HL-60 (cell line): Measurements from ENCODE around the gene MPI.

ENCODE experiments used
- DNase-seq, 2 experiments: peaks; one replicate each; pipeline ENCODE4 v3.0.0-alpha.2; 2010 to 2020; ENCODE audit warnings: low read depth in 1 of 2, low spot score in 1 of 2
- H3K27ac ChIP-seq: fragments of 250-450 bp; sonication (Bioruptor Pico); replicated peaks from 2 replicates; pipeline ENCODE4 v1.5.1; 2020; ENCODE audit warnings: mild to moderate bottlenecking, moderate library complexity
- H3K27me3 ChIP-seq: fragments of 250-450 bp; sonication (Bioruptor Pico); 2 replicates; pipeline ENCODE4 v1.5.1; 2021; ENCODE audit warnings: mild to moderate bottlenecking, moderate library complexity; ENCODE audit not compliant: insufficient read depth, poor library complexity, severe bottlenecking
- H3K4me3 ChIP-seq: replicated peaks from 2 replicates; pipeline ENCODE4 v1.5.1; 2011; ENCODE audit warnings: mild to moderate bottlenecking, control low read depth, low read length; ENCODE audit not compliant: insufficient read depth
- GABPA ChIP-seq: IDR thresholded peaks from 2 replicates; pipeline ENCODE4 v1.6.1; 2012; ENCODE audit warnings: low read depth
- POLR2AphosphoS5 ChIP-seq: IDR thresholded peaks from 2 replicates; pipeline ENCODE4 v1.6.1; 2012; ENCODE audit warnings: low read depth
- SPI1 ChIP-seq: IDR thresholded peaks from 2 replicates; pipeline ENCODE4 v1.6.1; 2012; ENCODE audit warnings: low read depth, mild to moderate bottlenecking, borderline replicate concordance
- long read RNA-seq: library from polyadenylated mRNA; unstranded; transcript quantifications from one replicate; pipeline ENCODE4 v2.0.0, GENCODE V29; 2020
- TF ChIP-seq, protein P1 (sequence below): IDR thresholded peaks from 2 replicates; pipeline ENCODE4 v1.6.1; 2012; ENCODE audit warnings: low read depth; ENCODE audit not compliant: insufficient replicate concordance
- TF ChIP-seq, protein P2 (sequence below): IDR thresholded peaks from one replicate; pipeline ENCODE4 v1.5.1; 2011; ENCODE audit warnings: low read length, control low read depth, inconsistent platforms; ENCODE audit not compliant: insufficient read depth

Gene MPI
- long read RNA-seq, full-length matches to known transcripts = 79 of 93 reads
- long read RNA-seq, partial matches to known transcripts = 7 of 93 reads
- long read RNA-seq, other reads (novel, unspliced or antisense) = 7 of 93 reads

DNA sequence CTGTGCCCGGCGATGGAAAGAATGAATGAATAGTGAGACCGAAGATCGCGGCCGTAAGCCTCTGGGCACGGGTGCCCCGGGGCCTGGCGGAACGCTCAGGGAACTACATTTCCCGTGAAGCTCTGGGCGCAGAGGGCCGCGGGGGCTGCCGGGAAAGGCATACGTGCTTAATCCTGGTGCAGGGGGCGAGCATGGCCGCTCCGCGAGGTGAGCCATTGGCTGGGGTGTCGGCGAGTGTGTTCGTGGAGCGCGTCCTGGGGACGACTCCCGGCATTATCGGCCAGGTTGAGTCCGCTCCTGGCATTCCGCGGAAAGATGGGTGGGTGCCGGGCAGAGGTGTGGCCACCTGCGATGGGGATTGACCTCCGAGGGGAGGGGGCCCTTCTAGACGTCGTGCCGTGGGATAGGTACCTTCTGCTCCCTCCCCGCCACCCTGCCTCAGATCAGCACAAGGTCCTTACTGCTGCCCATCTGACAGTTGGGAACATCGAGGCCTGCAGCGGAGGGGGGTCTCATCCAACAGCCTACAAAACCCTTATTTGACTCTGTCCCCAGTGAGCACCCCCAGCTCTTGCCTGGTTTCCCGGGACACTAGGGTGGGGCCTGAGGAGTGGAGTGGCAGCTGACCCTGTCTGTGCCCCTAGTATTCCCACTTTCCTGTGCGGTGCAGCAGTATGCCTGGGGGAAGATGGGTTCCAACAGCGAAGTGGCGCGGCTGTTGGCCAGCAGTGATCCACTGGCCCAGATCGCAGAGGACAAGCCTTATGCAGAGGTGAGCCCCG is at the start of gene MPI:
TSS of gene MPI (plus strand) at position 160 of the 782 bp plus-strand sequence. CDS start at position 192, 32 bp downstream.
- DNase-seq = peak; percentile 69 to 89
- peak within 1 kb of the TSS; percentile 69 for H3K27ac ChIP-seq
- H3K4me3 ChIP-seq = peak within 1 kb of the TSS; percentile 71
- H3K27me3 ChIP-seq = no peaks in the 10 kb centered on the region
- TF ChIP-seq POLR2AphosphoS5 (peak; percentile 90), SPI1 (no peak)
- TF ChIP-seq, protein P1, sequence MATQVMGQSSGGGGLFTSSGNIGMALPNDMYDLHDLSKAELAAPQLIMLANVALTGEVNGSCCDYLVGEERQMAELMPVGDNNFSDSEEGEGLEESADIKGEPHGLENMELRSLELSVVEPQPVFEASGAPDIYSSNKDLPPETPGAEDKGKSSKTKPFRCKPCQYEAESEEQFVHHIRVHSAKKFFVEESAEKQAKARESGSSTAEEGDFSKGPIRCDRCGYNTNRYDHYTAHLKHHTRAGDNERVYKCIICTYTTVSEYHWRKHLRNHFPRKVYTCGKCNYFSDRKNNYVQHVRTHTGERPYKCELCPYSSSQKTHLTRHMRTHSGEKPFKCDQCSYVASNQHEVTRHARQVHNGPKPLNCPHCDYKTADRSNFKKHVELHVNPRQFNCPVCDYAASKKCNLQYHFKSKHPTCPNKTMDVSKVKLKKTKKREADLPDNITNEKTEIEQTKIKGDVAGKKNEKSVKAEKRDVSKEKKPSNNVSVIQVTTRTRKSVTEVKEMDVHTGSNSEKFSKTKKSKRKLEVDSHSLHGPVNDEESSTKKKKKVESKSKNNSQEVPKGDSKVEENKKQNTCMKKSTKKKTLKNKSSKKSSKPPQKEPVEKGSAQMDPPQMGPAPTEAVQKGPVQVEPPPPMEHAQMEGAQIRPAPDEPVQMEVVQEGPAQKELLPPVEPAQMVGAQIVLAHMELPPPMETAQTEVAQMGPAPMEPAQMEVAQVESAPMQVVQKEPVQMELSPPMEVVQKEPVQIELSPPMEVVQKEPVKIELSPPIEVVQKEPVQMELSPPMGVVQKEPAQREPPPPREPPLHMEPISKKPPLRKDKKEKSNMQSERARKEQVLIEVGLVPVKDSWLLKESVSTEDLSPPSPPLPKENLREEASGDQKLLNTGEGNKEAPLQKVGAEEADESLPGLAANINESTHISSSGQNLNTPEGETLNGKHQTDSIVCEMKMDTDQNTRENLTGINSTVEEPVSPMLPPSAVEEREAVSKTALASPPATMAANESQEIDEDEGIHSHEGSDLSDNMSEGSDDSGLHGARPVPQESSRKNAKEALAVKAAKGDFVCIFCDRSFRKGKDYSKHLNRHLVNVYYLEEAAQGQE = peak; percentile 28

DNA sequence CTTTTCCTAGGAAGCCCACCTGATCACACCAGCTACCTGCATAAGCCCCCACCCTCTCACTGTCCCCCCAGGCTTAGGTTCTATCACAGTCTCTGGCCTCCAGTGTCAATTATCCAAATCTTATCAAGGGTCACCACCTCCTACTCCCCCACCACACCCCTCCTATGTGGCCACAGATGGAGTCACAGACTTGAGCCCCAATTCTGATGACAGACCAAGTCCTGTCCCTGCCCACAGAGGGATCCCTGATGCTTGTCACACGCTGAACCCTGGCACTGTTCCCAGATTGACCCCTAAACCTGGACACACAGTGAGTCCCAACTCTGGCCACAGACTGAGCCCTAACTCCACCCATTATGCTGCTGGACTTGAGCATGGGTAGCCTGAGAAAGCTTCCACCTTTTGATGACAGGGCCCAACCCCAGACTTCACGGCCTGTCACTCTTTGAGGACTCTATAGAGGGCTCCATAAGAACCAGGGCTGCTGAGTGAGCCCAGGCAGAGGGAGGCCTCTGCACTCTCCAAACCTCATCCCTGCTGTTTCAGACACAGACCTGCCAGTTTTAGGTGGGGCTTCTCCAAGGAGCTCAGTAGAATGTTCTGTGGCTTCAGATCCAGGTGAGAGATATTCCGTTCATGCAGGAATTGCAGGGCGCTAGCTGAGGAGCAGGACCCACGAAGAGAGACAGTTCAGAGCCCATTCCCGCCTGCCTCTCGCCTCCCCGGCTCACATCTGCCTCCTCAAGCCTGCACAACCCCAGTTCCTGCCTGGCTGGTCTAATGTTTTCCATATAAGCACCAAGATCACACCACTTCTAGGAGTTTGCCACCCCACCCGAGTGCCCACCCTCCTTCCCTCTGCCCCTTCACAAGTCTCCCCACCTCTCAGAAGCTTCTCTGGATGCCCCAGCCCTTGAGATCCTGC is 48.7 kb upstream of the MPI start:
- H3K4me3 ChIP-seq = no peak overlapping the region
- no peaks in the 10 kb centered on the region for H3K27me3 ChIP-seq
- TF ChIP-seq POLR2AphosphoS5 = no peak
- no peak for TF ChIP-seq SPI1
- TF ChIP-seq, protein P1 = no peak
- TF ChIP-seq, protein P2, sequence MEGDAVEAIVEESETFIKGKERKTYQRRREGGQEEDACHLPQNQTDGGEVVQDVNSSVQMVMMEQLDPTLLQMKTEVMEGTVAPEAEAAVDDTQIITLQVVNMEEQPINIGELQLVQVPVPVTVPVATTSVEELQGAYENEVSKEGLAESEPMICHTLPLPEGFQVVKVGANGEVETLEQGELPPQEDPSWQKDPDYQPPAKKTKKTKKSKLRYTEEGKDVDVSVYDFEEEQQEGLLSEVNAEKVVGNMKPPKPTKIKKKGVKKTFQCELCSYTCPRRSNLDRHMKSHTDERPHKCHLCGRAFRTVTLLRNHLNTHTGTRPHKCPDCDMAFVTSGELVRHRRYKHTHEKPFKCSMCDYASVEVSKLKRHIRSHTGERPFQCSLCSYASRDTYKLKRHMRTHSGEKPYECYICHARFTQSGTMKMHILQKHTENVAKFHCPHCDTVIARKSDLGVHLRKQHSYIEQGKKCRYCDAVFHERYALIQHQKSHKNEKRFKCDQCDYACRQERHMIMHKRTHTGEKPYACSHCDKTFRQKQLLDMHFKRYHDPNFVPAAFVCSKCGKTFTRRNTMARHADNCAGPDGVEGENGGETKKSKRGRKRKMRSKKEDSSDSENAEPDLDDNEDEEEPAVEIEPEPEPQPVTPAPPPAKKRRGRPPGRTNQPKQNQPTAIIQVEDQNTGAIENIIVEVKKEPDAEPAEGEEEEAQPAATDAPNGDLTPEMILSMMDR = no peak
- no peak for TF ChIP-seq GABPA
- no peak for DNase-seq
- no peak overlapping the region for H3K27ac ChIP-seq

- no peaks in the 10 kb centered on the region for H3K27me3 ChIP-seq
- H3K27ac ChIP-seq = no peak overlapping the region
- peak overlapping the region; percentile 91 for H3K4me3 ChIP-seq
- TF ChIP-seq GABPA = no peak
- TF ChIP-seq, protein P1 = no peak
- TF ChIP-seq, protein P2 = no peak
- TF ChIP-seq POLR2AphosphoS5 = no peak
- no peak for TF ChIP-seq SPI1
- no peak for DNase-seq
These were observed 47.9 kb upstream of the MPI start for GRCh38 chr15:74841891-74842373.
